Daoy (cell line): ENCODE results near the gene KDM5A. TPM values are rescaled to one million over a fixed set of nuclear protein-coding genes. Genes with fewer than 3 reads are reported as not detected.
"Not testable (repeated sequence)": the region's sequence is repeated elsewhere in the genome, so short reads cannot be mapped to it uniquely, and the experiment has no call there.

Experiments
- DNase-seq: peaks from one replicate; pipeline ENCODE4 v3.0.0-alpha.2; 2015; ENCODE audit warnings: low read depth
- total RNA-seq: library from RNA; depleted of rRNA; stranded (reverse); fragments of >200 nt; shearing (Covaris generic); gene quantifications from 2 replicates; pipeline ENCODE4 v1.2.3, GENCODE V29; 2014; rRNA removed

The KDM5A gene
- total RNA-seq, 1 experiment from 2014 or later, result 36.3 TPM

- no peak for DNase-seq
Observed at GRCh38 chr12:238736-239398, 150.3 kb downstream of the KDM5A start.

GRCh38 chr12:238116-238515, 151.0 kb downstream of the KDM5A start:
- no peak for DNase-seq

- no peak for DNase-seq
Observed at GRCh38 chr12:237026-237815, 151.9 kb downstream of the KDM5A start.

GRCh38 chr12:236445-236844, 152.7 kb downstream of the KDM5A start:
- DNase-seq, result no peak

- DNase-seq, result not testable (repeated sequence)
Observed at GRCh38 chr12:235967-236366, 153.2 kb downstream of the KDM5A start.

- no peak for DNase-seq
Observed at GRCh38 chr12:234891-235415, 154.2 kb downstream of the KDM5A start.

GRCh38 chr12:234019-234418, 155.1 kb downstream of the KDM5A start:
- no peak for DNase-seq

GRCh38 chr12:233615-233968, 155.5 kb downstream of the KDM5A start:
- DNase-seq, result no peak

GRCh38 chr12:232731-233614, 156.1 kb downstream of the KDM5A start:
- DNase-seq, result no peak

- DNase-seq, result no peak
Observed at GRCh38 chr12:230925-231671, 158.0 kb downstream of the KDM5A start.

Other genes starting within 250 kb of the KDM5A start
- gene SLC6A12, start 175.2 kb downstream of the KDM5A start, total RNA-seq, result 0.57 and 3.4 TPM in 2 replicates
- gene SLC6A13, start 126.5 kb downstream of the KDM5A start, total RNA-seq, result not detected in 2 replicates
- 34.8 and 56.1 TPM in 2 replicates for gene CCDC77, start 12.3 kb upstream of the KDM5A start, total RNA-seq
- gene B4GALNT3, start 70.6 kb upstream of the KDM5A start, total RNA-seq, result 0.40 and 1.1 TPM in 2 replicates